ENCODE measurements around the gene INTS7.

DNA sequence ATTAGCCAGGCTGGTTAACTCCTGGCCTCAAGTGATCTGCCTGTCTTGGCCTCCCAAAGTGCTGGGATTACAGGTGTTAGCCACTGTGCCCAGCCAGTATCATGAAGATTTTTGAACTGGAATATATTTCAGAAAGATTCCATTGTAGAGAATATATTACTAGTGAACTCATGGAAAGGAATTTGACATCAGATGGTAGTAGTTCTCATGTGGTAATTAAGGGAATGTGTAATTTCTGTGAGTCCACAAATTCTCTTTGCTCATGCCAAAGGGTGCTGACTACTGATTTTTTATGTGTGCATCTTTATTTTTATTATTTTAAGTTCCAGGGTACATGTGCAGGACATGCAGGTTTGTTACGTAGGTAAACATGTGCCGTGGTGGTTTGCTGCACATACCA, 10.6 kb upstream of the INTS7 start:
- TF ChIP-seq ZNF70 (CRISPR knock-in tag; IDR thresholded peaks at IDR 0.05) (no peak), ZC3H10 (CRISPR knock-in tag; IDR thresholded peaks at IDR 0.05) (no peak)
- TF ChIP-seq, protein P1, sequence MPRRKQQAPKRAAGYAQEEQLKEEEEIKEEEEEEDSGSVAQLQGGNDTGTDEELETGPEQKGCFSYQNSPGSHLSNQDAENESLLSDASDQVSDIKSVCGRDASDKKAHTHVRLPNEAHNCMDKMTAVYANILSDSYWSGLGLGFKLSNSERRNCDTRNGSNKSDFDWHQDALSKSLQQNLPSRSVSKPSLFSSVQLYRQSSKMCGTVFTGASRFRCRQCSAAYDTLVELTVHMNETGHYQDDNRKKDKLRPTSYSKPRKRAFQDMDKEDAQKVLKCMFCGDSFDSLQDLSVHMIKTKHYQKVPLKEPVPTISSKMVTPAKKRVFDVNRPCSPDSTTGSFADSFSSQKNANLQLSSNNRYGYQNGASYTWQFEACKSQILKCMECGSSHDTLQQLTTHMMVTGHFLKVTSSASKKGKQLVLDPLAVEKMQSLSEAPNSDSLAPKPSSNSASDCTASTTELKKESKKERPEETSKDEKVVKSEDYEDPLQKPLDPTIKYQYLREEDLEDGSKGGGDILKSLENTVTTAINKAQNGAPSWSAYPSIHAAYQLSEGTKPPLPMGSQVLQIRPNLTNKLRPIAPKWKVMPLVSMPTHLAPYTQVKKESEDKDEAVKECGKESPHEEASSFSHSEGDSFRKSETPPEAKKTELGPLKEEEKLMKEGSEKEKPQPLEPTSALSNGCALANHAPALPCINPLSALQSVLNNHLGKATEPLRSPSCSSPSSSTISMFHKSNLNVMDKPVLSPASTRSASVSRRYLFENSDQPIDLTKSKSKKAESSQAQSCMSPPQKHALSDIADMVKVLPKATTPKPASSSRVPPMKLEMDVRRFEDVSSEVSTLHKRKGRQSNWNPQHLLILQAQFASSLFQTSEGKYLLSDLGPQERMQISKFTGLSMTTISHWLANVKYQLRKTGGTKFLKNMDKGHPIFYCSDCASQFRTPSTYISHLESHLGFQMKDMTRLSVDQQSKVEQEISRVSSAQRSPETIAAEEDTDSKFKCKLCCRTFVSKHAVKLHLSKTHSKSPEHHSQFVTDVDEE (CRISPR knock-in tag; IDR thresholded peaks at IDR 0.05), result no peak
- TF ChIP-seq, protein P2, sequence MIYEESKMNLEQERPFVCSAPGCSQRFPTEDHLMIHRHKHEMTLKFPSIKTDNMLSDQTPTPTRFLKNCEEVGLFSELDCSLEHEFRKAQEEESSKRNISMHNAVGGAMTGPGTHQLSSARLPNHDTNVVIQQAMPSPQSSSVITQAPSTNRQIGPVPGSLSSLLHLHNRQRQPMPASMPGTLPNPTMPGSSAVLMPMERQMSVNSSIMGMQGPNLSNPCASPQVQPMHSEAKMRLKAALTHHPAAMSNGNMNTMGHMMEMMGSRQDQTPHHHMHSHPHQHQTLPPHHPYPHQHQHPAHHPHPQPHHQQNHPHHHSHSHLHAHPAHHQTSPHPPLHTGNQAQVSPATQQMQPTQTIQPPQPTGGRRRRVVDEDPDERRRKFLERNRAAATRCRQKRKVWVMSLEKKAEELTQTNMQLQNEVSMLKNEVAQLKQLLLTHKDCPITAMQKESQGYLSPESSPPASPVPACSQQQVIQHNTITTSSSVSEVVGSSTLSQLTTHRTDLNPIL (CRISPR knock-in tag; IDR thresholded peaks at IDR 0.05; ENCODE audit: low read depth), result no peak

Measured in SK-N-SH treated with all-trans-retinoic acid at 6 μM for 48 hours (cell line).